ENCODE measurements around the gene MAGI2.

The MAGI2 gene

DNA sequence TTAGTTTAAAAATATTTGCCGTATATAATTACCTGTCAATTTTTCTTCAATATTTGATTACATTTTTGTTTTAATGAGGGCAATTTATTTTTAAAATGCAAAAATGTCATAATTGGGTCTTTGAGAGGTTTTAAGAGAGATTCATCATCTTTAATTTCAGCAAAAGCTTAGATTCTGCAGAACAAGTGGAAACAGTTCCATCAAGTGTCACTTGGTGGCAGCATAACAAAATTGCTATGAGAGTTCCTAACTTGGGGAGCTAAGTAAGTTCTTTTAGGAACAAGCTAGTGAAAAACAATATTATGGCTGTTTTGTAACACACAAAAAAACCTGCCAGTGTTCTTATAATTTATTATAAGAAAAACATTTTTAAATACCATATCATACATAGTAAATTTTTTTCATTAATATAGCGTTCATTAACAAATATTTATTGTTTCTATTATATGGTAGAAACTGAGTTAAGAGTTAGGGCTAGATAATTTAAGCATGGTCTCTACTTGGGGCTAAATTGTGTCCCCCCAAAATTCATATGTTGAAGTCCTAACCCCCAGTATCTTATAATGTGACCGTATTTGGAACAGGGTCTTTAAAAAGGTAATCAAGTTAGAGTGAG lies 155.2 kb downstream of the MAGI2 start:
- DNase-seq: no peak

DNA sequence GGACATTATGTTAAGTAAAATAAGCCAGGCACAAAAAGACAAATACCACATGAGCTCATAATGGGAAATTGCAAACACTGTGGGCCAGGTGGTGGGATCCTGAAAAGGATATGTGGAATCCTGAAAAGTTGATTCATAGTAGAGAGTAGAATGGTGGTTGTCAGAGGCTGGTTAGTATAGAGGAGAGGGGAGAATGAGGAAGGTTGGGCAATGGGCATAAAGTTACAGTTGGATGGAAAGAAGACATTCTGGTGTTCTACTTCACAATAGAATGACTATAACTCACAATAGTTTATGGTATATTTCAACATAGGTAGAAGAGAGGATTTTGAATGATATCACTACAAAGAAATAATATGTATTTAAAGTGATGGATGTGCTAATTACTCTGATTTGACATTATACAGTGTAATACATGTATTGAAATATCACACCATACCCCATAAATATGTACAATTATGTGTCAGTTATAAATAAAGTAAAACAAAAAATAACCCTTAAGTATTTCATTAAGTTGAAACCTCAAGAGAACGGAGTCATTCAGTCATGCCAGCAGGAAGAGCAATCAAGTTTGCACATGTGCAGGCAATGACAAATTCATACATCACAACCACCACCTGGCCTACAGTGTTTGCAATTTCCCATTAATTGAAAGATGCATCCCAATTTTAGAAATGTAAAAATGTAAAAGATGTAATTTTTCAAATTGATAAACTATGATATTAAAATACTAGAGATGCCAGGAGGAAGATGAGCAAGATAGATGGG lies 156.7 kb downstream of the MAGI2 start:
- no peak for DNase-seq

DNA sequence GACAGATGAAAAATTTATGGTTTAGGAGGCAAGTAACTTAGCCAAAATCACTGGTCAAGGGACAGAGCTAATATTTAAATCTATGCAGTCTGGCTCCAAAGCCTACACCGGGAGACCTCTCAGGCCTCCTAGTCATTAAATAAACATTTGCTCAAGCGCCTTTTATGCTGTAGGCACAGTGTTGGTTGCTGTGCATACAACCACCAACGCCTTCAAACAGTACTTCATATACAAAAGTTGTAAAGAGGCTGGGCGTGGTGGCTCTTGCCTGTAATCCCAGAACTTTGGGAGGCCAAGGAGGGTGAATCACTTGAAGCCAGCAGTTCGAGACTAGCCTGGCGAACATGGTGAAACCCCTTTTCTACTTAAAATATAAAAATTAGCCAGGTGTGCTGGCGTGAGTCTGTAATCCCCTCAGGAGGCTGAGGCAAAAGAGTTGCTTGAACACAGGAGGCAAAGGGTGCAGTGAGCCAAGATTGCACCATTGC lies 159.8 kb downstream of the MAGI2 start:
- DNase-seq: no peak

DNA sequence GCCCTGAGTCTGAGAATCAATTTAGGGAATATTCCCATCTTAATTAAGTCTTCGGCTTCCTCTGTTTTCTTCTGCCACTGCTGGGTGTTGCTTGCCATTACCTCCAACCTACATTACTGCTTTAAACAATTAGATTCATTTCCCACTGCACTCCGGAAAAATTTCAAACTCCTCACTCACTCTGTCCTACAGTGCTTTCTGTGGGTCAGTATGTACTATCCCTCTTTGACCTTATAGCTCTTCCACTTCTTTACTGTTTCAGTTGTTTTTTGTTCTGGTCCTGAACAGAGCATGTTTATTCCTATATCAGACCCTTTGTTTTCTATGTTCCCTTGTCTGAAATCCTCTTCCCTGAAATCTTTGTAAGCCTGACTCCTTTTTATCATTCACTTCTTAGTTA lies 160.6 kb downstream of the MAGI2 start:
- DNase-seq: no peak

DNA sequence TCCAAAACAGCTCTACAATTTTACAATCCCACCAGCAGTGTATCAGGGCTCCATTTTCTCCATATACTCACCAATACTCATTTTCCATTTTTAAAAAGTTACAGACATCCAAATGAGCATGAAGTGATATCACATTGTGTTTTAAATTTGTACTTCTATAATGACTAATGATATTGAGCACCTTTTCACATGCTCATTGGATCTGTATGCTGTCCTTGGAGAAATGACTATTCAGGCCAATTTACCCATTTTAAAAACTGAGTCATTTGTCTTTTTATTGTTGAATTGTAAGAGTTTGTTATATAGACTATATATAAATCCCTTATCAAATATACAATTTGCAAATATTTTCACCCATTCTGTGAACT lies 162.0 kb downstream of the MAGI2 start:
- no peak for DNase-seq

DNA sequence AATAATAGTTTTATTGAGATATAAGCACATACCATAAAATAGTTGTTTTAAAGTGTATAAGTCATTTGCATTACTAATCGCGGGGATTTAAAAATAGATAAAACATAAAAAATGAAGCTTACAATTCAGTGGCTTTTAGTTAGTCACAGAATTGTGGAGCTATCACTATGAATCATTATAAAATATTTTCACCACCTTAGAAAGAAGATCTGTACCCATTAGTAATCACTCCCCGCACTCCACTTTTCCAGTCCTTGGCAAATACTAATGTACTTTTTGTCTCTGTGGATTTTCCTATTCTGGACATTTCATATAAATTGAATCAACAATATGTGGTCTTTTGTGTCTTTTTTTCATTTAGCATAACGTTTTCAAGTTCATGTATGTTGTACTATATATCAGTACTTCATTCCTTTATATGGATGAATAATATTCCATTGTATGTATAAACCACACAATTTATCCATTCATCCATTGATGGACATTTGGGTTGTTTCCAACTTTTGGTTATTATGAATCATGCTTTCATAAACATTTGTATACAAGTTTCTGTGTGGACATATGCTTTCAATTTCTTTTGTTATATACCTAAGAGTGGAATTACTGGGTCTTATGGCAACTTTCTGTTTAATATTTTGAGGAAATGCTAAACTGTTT lies 162.5 kb downstream of the MAGI2 start:
- DNase-seq: no peak

DNA sequence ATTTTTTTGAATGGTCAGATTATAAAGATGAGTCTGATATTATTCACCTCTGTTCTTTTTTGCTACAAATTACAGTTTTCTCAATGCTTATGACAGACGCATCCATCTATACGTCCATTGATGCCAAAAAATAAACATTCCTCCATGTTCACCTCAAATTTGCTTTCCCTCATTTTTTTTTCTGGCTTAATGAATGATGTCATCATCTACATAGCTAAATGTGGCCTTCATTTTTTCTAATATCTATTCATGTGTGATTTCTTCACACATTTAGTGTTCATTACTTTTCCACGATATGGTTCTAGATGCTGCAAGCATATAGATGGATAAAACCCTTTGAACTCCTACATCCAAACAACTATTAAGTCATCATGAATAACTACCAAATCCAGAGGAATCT lies 163.1 kb downstream of the MAGI2 start:
- no peak for DNase-seq

DNA sequence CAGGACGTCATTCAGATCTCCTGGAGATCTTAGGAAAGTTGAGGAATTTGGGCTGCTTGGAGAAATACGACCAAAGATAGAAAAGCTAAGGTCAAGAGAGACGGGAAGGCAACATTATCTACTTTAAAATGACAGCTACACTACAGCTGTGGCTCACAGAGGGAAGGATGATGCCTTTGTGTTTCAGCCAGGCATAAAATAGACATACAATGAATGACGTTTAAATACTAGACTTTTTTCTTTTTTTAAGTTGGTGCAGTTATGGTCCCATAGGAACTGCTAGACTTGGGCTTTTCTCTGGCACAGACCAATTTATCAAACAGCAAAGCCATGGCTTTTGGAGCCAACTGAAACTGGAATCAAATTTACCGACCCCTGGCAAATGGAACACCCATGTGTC lies 164.8 kb downstream of the MAGI2 start:
- no peak for DNase-seq

DNA sequence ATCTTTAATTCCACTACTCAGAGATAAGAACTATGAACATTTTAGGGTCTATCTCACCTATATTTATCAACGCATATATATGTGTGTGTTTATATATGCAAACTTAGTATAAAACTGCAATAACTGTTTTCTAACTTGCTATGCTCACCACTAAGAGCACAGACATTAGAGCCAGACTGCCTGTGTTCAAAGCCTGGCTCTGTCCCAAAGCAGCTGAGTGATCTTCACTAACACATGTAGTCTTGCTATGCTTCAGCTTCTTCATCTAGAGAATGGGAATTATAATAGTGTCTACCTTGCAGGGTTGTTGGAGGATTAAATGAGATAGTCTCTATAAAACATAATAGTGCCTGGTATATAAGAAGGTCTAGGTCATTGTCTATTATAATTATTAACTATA lies 165.5 kb downstream of the MAGI2 start:
- DNase-seq: no peak

DNA sequence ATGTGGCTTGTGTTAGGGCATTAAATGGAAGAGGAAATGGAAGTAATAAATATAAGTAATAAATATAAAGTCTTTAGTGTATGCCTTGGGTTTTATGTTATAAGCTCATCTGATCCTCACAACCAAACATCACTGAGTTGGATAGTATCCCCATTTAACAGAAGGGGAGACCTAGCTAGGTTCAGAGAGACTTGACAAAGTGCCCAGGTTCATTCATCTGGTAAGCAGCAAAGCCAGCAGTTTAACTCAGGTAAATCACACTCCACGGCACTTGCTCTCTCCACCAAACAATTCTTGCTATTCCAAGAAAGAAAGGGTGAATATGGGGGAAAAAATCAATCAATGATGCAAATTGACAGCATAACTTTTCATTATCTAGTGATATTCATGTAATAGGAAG lies 167.3 kb downstream of the MAGI2 start:
- no peak for DNase-seq

DNA sequence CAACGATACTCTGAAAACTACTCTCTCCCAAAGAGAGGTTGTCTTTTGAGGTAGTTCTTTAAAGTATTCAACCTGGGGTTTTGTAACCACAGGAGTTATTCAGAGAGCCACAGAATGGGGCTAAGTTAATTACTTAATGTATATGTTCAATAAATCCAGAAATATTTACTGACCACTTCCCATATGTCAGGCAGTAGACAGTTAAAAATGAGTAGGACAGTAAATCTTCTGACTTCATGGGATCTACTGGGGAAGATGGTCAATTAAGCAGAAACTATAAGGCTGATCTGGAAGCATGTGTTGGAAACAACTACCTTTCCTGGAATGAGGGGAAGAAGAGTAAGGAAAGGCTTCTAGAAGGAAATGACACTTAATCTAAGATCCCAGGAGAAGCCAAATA lies 167.7 kb downstream of the MAGI2 start:
- DNase-seq: no peak

DNA sequence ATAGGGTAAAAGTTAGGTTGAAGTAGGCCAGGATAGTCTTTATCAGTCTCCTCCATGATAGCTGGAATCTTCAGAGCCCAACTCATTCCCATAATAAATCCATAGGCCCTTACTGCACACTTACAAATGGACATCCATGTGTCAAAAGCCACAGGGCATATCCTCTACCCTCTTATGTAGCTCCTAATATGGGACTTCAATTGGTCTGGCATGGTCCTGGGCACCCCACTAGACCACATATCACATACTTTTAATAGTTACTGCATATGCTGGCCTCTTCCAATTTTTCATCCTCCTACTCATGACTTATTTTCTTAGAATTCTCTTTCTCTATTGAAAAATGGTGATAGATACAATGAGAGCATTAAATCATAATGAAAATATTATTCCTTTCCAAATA lies 169.3 kb downstream of the MAGI2 start:
- DNase-seq: no peak

DNA sequence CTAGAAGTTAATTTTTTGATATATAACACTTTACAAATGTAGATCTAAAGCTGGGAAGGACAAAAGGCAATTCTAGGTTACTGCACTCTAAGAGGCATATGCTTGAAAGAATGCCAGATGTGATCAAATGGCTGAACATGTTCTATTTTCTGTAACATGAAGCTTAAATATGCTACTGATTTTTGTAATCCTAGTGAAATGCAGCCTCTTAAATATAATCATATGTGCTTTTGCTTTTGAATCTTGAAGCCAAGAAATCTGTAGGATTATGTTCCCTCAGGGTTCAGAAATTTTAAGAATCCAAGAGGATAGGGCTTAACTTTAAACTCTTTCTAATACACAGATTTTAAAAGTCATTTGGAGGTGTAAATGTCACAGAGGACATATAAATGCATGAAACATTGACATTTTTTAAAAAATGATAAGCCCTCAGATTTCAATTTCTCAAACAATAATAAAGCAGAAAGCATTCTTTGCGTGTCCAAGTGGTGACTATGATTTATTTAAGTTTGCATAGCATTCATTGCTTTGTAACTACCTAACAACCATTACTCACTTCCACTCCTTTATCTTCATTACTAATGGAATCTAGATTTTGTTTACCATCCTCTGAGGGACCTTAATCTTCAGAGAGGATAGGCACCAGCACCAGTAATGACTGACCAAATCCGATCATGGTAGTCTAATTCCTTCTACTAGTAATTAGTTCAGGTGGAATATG lies 170.4 kb downstream of the MAGI2 start:
- no peak for DNase-seq

DNA sequence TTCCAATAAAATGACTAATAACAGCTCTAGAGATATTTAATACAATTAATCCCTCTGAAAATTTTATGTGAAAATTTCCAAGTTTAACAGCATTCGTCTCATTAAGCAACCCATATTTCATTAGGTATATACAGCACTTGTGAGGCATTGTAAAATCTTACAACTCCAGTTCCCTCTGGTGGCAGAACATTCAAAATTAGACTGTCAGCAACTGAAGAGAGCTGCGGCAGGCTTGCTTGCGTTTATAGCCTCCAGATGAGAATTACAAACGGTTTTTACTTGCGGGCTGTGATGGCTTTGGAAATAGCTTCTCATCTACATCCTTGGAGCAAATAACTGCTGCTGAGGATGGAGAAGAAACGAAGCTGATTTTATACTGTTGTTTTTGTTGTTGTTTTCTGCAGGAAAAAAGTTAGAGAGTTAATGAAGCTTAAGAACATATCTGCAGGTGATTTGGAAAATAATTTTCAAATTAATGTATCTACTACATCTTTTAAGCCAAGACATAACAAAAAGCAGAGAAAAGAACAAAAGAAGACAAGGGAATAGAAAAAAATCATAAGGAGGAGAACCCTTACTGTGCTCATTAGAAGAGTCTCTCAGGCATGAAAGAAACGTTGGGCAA lies 171.3 kb downstream of the MAGI2 start:
- no peak for DNase-seq

DNA sequence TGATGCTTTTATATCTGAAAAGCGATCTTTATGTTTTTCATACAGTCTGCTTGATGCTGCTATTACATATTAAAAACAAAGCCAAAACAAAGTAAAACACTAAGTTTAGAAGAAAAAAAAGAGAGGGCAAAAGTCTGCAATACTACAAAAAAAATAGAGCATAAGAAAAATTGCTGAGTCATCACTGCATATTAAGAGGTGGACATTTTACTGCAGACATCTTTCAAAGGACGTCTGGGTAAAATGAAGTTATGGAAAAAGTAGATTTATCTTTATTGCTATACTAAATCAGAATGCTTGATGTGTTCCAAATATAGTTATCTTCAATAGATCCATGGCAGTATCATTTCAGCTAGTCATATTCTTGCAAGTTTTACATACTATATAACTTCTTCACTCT lies 172.0 kb downstream of the MAGI2 start:
- no peak for DNase-seq

DNA sequence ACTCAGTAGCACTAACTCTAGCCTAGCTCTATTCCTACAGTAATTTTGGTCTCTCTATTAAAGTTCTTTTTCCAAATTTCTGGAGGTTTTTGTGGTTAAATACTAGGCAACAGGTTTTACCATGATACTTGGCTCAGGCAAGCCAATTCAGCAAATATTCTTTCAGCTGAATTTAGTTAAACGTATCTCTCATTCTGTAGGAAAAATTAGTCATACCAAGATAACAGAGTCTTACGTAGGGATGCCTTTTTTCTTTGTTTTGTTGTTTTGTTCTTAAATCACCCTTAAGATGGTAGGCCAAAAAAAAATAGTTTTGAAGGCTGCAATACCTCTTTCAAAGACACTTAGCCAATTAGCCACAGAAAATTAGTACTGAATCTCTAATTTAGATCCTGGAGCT lies 180.5 kb downstream of the MAGI2 start:
- DNase-seq: no peak

DNA sequence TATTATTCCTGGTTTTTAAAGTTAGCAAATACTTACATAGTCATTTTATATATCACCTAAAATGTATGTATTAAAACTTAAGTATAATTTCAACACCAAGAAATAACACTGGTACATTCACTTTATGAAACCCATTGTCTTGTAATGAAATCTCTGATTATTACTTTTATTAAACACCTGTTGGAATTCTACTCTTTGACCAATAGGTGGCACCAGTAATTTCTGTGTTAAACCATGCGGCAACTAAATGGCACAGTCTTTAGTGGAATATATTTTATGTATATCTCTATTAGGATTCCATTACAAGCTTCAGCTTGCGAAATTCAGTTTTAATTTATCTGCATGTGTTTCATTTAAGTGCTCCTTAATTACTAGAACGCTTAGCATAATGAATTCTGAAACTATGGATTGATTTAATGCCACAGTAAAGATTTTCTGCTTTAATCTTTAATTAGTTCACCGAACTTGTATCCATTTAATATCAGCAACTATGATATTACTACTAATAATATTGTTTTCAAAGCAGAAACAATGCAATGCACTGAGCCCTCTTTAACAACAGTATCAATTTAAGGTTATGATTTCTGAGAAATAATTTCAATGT lies 181.3 kb downstream of the MAGI2 start:
- DNase-seq: no peak

DNA sequence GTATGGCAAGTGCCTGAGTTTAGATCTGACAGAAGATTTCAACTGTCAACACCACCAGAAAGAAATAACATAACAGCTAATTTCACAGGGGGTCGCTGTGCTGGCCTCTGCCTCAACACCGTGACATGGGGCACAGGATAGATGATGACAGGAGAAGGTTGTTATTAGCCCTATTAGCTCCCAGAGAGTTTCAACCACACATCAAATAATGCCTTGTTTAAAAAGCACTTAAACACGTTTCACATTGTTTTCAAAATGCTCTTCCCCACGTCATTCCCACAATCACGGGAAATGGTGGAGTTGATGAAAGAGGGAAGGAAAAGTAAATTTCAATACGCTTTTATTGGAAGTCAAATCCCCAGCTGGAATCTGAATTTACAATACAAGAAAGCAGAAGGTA lies 184.7 kb downstream of the MAGI2 start:
- DNase-seq: no peak

DNA sequence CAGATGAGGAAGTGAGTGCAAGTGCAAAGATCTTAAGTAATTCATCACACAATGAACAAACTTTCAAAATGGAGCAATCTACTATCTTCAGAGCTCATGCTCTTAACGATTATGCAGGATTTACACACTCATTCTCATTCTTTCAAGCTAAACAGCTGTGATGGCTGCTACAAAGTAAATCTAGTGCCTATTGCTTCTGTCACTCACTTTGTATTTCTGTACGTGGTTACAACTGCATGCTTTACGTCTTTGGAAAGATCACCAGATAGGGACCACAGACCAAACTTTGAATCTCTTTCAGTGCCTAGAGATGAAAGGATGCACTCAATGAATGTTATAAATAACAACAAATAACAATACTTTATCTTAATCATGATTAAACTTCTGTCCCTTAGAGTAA lies 194.6 kb downstream of the MAGI2 start:
- no peak for DNase-seq

DNA sequence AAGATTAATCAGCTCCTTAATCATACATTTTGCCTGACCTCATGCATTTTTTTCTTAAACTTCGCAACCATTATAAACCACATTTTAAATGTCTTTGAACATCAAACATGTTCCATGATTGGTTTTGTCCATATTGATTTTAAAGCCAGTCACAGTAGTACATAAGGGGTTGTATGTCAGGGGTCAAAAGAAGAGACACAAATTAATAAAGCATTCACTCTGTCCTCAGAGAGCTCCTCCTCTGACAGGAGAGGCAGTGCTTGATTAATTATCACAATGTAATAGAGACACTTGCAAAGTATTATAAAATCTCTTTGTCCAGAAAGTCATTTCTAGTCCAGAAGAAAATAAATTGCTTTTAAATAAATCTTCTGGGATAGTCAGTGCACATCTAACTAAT lies 195.5 kb downstream of the MAGI2 start:
- DNase-seq: no peak

DNA sequence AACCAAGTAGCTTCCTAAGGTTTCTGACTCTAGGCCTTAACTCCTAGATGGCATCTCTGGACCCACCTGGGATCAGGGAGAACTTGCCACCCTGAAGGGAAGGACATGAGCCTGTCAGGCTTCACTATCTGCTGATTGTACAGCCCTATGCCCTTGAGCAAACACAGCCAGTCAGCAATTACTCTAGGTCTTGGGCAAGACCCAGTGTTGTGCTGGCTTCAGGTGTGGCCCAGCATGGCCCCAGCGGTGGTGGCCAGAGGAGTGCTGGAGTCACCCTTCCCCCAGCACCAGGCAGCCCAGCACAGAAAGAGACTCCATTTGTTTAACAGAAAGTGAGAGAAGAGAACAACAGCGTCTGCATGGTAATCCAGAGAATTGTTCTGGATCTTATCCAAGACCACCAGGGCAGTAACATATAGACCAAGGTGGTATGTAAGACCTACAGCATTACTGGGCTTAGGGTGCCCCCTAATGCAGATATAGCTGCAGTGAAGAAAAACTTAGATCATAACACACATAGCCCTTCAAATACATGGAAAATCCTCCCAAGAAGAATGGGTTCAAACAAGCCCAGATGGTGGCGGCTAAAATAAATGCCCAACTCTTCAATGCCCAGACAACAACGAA lies 207.7 kb downstream of the MAGI2 start:
- no peak for DNase-seq

DNA sequence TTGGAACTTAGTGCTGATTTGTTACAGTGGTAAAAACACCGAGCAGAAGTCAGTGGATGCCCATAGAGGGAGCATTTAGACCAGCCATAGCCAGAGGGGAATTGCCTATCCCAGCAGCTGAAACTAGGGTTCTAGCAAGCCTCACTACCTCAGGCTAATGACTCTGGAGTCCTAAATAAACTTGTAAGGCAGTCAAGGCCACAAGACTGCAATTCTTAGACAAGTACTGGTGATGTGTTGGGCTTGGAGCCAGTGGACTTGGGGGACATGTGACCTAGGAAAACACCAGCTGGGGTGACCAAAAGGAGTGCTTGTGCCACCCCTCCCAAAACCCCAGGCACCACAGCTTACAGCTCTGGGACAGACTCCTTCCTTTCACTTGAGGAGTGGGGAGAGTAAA lies 209.0 kb downstream of the MAGI2 start:
- DNase-seq: no peak

Measured in CD4-positive, alpha-beta T cell treated with Interferon alpha-2 for 1 hour (primary cell).